A673 (cell line): ENCODE measurements around the gene NR6A1. TPM values are rescaled to one million over a fixed set of nuclear protein-coding genes. Genes with fewer than 3 reads are reported as not detected.

Experiments used
- BruUV-seq: library from RNA; stranded (reverse); fragments of 400-500 nt; replicated peaks from 2 replicates; lab custom pipeline; 2021; lab: Mats Ljungman, UMichigan
- CTCF ChIA-PET: fragments of 300-600 bp; sonication (Branson Sonifier 250); formaldehyde crosslinking; loops from one replicate; lab custom pipeline; 2022; ENCODE audit warnings: antibody characterized with exemption; lab: Charles Lee
- POLR2A ChIA-PET: fragments of 300-600 bp; sonication (Branson Sonifier 250); formaldehyde crosslinking; loops from one replicate; lab custom pipeline; 2022; ENCODE audit warnings: antibody characterized with exemption; ENCODE audit not compliant: low non-redundant PET; lab: Charles Lee
- DNase-seq: peaks from one replicate; pipeline ENCODE4 v3.0.0-alpha.2; 2015; ENCODE audit warnings: low spot score
- H3K27ac ChIP-seq: fragments of 200-600 bp; sonication (generic); 2 replicates; pipeline ENCODE4 v1.5.1; 2016; ENCODE audit warnings: mixed run types, low read depth, mild to moderate bottlenecking, mixed read lengths, antibody characterized with exemption, low read length; ENCODE audit not compliant: poor library complexity, severe bottlenecking
- H3K27me3 ChIP-seq: fragments of 200-600 bp; sonication (generic); replicated peaks from 2 replicates; pipeline ENCODE4 v1.6.1; 2017; ENCODE audit warnings: mixed run types, low read depth, mild to moderate bottlenecking, mixed read lengths, antibody characterized with exemption, low read length; ENCODE audit not compliant: insufficient read depth, poor library complexity
- H3K36me3 ChIP-seq: fragments of 200-600 bp; sonication (generic); 2 replicates; pipeline ENCODE4 v1.6.1; 2016; ENCODE audit warnings: mixed run types, mild to moderate bottlenecking, mixed read lengths, antibody characterized with exemption, low read length; ENCODE audit not compliant: insufficient read depth, poor library complexity, severe bottlenecking
- H3K4me1 ChIP-seq: fragments of 200-600 bp; sonication (generic); 2 replicates; pipeline ENCODE4 v1.6.1; 2017; ENCODE audit warnings: mixed run types, mild to moderate bottlenecking, mixed read lengths, antibody characterized with exemption, low read length; ENCODE audit not compliant: insufficient read depth, poor library complexity, severe bottlenecking
- H3K4me3 ChIP-seq: fragments of 200-600 bp; sonication (generic); 2 replicates; pipeline ENCODE4 v1.5.1; 2016; ENCODE audit warnings: low read depth, mixed run types, mild to moderate bottlenecking, mixed read lengths, low read length; ENCODE audit not compliant: poor library complexity, severe bottlenecking
- H3K9me3 ChIP-seq: fragments of 200-600 bp; sonication (generic); 2 replicates; pipeline ENCODE4 v1.6.1; 2016; ENCODE audit warnings: mixed run types, low read depth, mild to moderate bottlenecking, mixed read lengths, antibody characterized with exemption, low read length; ENCODE audit not compliant: poor library complexity, severe bottlenecking
- CTCF ChIP-seq: fragments of 300-800, 200-600 bp; sonication (generic); conservative IDR thresholded peaks from 2 replicates; pipeline ENCODE4 v1.5.1; 2017; ENCODE audit warnings: low read depth, mild to moderate bottlenecking, antibody characterized with exemption, low read length, moderate library complexity, mixed read lengths
- EZH2 ChIP-seq: fragments of 200-600 bp; sonication (generic); IDR thresholded peaks from 2 replicates; pipeline ENCODE4 v1.6.1; 2017; ENCODE audit warnings: borderline replicate concordance, low read depth, mild to moderate bottlenecking, mixed read lengths, antibody characterized with exemption, low read length; ENCODE audit not compliant: poor library complexity, severe bottlenecking
- intact Hi-C: fragments of 100-400 bp; cut with micrococcal nuclease; formaldehyde crosslinking; loops from one replicate; pipeline ENCODE4 v1.10.0; 2022; ENCODE audit not compliant: unreplicated experiment
- microRNA-seq: library from miRNA; unstranded; fragments of <30 nt; microRNA quantifications from one replicate; pipeline ENCODE4 v1.2.0, GENCODE V29; 2021
- total RNA-seq: library from RNA; stranded (reverse); gene quantifications from 2 replicates; pipeline ENCODE4 v1.2.3, GENCODE V29; 2021

The NR6A1 gene
- total RNA-seq, 1 experiment from 2014 or later: 5.3 TPM

DNA sequence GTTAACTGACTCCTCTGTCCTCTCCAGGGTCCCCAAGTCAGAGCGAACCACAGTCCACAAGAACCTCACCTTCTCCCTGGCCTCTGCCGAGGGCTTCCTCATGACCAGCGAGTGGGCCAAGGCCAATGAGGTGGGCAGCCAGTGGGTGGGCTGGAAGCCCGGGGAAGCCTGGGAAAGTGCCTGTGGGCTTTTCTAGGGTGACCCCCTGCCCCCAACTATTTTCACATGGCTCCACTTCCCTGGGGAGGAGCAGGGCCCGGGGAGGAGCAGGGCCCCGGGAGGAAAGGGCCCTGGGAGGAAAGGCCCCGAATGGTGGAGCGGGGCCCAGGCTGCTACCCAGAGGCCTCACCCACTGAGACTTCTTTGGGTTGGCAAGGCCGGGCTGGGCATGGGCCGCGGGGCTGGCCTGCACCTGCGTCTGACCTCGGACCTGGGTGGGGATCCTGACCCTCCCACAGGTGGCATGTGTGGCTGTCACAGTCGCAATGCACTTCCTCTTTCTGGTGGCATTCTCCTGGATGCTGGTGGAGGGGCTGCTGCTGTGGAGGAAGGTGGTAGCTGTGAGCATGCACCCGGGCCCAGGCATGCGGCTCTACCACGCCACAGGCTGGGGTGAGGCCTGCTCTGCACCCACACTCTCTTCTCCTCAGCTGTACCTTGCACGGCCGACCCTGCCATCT is 302.9 kb downstream of the NR6A1 start:
- Histone ChIP-seq H3K36me3 (no peaks in the 10 kb centered on the region), H3K9me3 (no peaks in the 10 kb centered on the region), H3K27ac (no peak overlapping the region), H3K27me3 (peaks cover 3% of the 10 kb centered on the region), H3K4me1 (no peaks in the 10 kb centered on the region), H3K4me3 (no peak overlapping the region)
- no peak for DNase-seq
- intact Hi-C loops: no loop called here
- ChIA-PET CTCF (no interaction called here), POLR2A (no interaction called here)
- no TSS peak for BruUV-seq
- TF ChIP-seq CTCF (no peak), EZH2 (no peak)

- BruUV-seq: no TSS peak
- CTCF ChIA-PET: no interaction called here
- intact Hi-C loops: no loop called here
Observed at GRCh38 chr9:124467410-124468060, 303.6 kb downstream of the NR6A1 start.

More at GRCh38 chr9:124467410-124468060, 303.6 kb downstream of the NR6A1 start:
- no peaks in the 10 kb centered on the region for H3K36me3 ChIP-seq
- no peaks in the 10 kb centered on the region for H3K9me3 ChIP-seq
- peaks cover 10% of the 10 kb centered on the region for H3K27me3 ChIP-seq
- no peak for DNase-seq
- POLR2A ChIA-PET: no interaction called here
- H3K27ac ChIP-seq: no peak overlapping the region
- no peak overlapping the region for H3K4me3 ChIP-seq
- TF ChIP-seq EZH2 (no peak), CTCF (no peak)
- no peaks in the 10 kb centered on the region for H3K4me1 ChIP-seq

Small RNA genes lying within 50 kb of the gene (microRNA-seq; reads per million reads assigned to microRNA genes)
- gene MIR181A2: 2,345 reads per million, percentile 89 among the genes with 10 or more reads in this experiment
- gene MIR181B2: 3,186 reads per million, percentile 89 among the genes with 10 or more reads in this experiment

Other genes with a start within 250 kb of the NR6A1 start
- 1.4 and 2.9 TPM in 2 replicates for gene OLFML2A, start 5.8 kb upstream of the NR6A1 start, total RNA-seq
- not detected in 2 replicates for gene WDR38, start 82.1 kb upstream of the NR6A1 start, total RNA-seq
- 1,564 and 1,637 TPM in 2 replicates for gene RPL35, start 90.6 kb upstream of the NR6A1 start, total RNA-seq
- gene ARPC5L, start 90.8 kb upstream of the NR6A1 start, total RNA-seq: 73.3 and 73.9 TPM in 2 replicates
- 21.7 and 23.9 TPM in 2 replicates for gene GOLGA1, start 169.8 kb upstream of the NR6A1 start, total RNA-seq